ENCODE measurements around the gene CES1. TPM values are rescaled to one million over a fixed set of nuclear protein-coding genes. Genes with fewer than 3 reads are reported as not detected.

The CES1 gene
- polyA plus RNA-seq = 27.7 TPM
- long read RNA-seq, donor 1, partial matches to known transcripts = 0 of 3 reads
- long read RNA-seq, donor 1, other reads (novel, unspliced or antisense) = 0 of 3 reads
- long read RNA-seq, donor 2, partial matches to known transcripts = 0 of 1 reads
- long read RNA-seq, donor 2, other reads (novel, unspliced or antisense) = 0 of 1 reads
- long read RNA-seq, donor 3 = 0 reads
- long read RNA-seq, donor 4, partial matches to known transcripts = 0 of 1 reads
- long read RNA-seq, donor 4, other reads (novel, unspliced or antisense) = 0 of 1 reads
- long read RNA-seq, donor 5, partial matches to known transcripts = 0 of 3 reads
- long read RNA-seq, donor 5, other reads (novel, unspliced or antisense) = 0 of 3 reads
- long read RNA-seq, donor 6, partial matches to known transcripts = 0 of 3 reads
- long read RNA-seq, donor 6, other reads (novel, unspliced or antisense) = 0 of 3 reads
- long read RNA-seq, donor 7, partial matches to known transcripts = 0 of 3 reads
- long read RNA-seq, donor 7, other reads (novel, unspliced or antisense) = 0 of 3 reads
- long read RNA-seq, donor 8, partial matches to known transcripts = 6 of 12 reads
- long read RNA-seq, donor 8, other reads (novel, unspliced or antisense) = 0 of 12 reads
- long read RNA-seq, donor 9, partial matches to known transcripts = 0 of 3 reads
- long read RNA-seq, donor 9, other reads (novel, unspliced or antisense) = 0 of 3 reads
- long read RNA-seq, donor 10, partial matches to known transcripts = 0 of 7 reads
- long read RNA-seq, donor 10, other reads (novel, unspliced or antisense) = 0 of 7 reads
- long read RNA-seq, donor 11, partial matches to known transcripts = 0 of 4 reads
- long read RNA-seq, donor 11, other reads (novel, unspliced or antisense) = 0 of 4 reads

GRCh38 chr16:55832773-55833691 lies at the start of gene CES1:
CES1 (minus strand) TSS chr16:55833096; CDS start chr16:55833055, 41 bp downstream.
- no CpG with 5 or more reads among the region's 30 CpGs for WGBS (ENCODE audit: insufficient coverage, low lambda C conversion rate)
- peak; percentile 57 to 85 for DNase-seq
- Histone ChIP-seq H3K27me3 (ENCODE audit: control insufficient read depth, insufficient read depth, low read length) (no peaks in the 10 kb centered on the region), H3K4me1 (ENCODE audit: control insufficient read depth, insufficient read depth, low read length) (no peaks in the 10 kb centered on the region), H3K9me3 (ENCODE audit: control insufficient read depth, low read depth, low read length) (no peaks in the 10 kb centered on the region), H3K4me3 (ENCODE audit: low read length) (peak within 1 kb of the TSS; percentile 21), H3K36me3 (ENCODE audit: control insufficient read depth, insufficient read depth, low read length) (no peaks in the 10 kb centered on the region), H3K27ac (ENCODE audit: low read length) (no peak within 1 kb of the TSS)

- no peak for DNase-seq
- WGBS (ENCODE audit: insufficient coverage, low lambda C conversion rate) = no CpG with 5 or more reads among the region's 4 CpGs
Observed at GRCh38 chr16:55876854-55877253, 44.0 kb upstream of the CES1 start.

GRCh38 chr16:55875273-55875672 lies 42.4 kb upstream of the CES1 start, which contains the start of gene CES5A:
CES5A (minus strand) TSS chr16:55875373; CDS start chr16:55875221, 152 bp downstream.
- Histone ChIP-seq H3K9me3 (ENCODE audit: control insufficient read depth, low read depth, low read length) (no peaks in the 10 kb centered on the region), H3K4me3 (ENCODE audit: low read length) (no peak within 1 kb of the TSS), H3K27ac (ENCODE audit: low read length) (no peak within 1 kb of the TSS), H3K27me3 (ENCODE audit: control insufficient read depth, insufficient read depth, low read length) (no peaks in the 10 kb centered on the region), H3K4me1 (ENCODE audit: control insufficient read depth, insufficient read depth, low read length) (no peaks in the 10 kb centered on the region), H3K36me3 (ENCODE audit: control insufficient read depth, insufficient read depth, low read length) (no peaks in the 10 kb centered on the region)
- no peak for DNase-seq
- no CpG with 5 or more reads among the region's 2 CpGs for WGBS (ENCODE audit: insufficient coverage, low lambda C conversion rate)

More at GRCh38 chr16:55876854-55877253, 44.0 kb upstream of the CES1 start:
- Histone ChIP-seq H3K36me3 (ENCODE audit: control insufficient read depth, insufficient read depth, low read length) (no peaks in the 10 kb centered on the region), H3K27me3 (ENCODE audit: control insufficient read depth, insufficient read depth, low read length) (no peaks in the 10 kb centered on the region), H3K27ac (ENCODE audit: low read length) (no peak overlapping the region), H3K9me3 (ENCODE audit: control insufficient read depth, low read depth, low read length) (no peaks in the 10 kb centered on the region), H3K4me3 (ENCODE audit: low read length) (no peak overlapping the region), H3K4me1 (ENCODE audit: control insufficient read depth, insufficient read depth, low read length) (no peaks in the 10 kb centered on the region)

- Histone ChIP-seq H3K4me1 (ENCODE audit: control insufficient read depth, insufficient read depth, low read length) (no peaks in the 10 kb centered on the region), H3K27ac (ENCODE audit: low read length) (no peak overlapping the region), H3K36me3 (ENCODE audit: control insufficient read depth, insufficient read depth, low read length) (no peaks in the 10 kb centered on the region), H3K4me3 (ENCODE audit: low read length) (no peak overlapping the region), H3K9me3 (ENCODE audit: control insufficient read depth, low read depth, low read length) (no peaks in the 10 kb centered on the region), H3K27me3 (ENCODE audit: control insufficient read depth, insufficient read depth, low read length) (no peaks in the 10 kb centered on the region)
- DNase-seq = no peak
- WGBS (ENCODE audit: insufficient coverage, low lambda C conversion rate) = no CpG with 5 or more reads among the region's 5 CpGs
Observed at GRCh38 chr16:55873122-55873521, 40.2 kb upstream of the CES1 start.

- H3K27me3 ChIP-seq (ENCODE audit: control insufficient read depth, insufficient read depth, low read length) = no peaks in the 10 kb centered on the region
- no peaks in the 10 kb centered on the region for H3K9me3 ChIP-seq (ENCODE audit: control insufficient read depth, low read depth, low read length)
- DNase-seq = no peak
- no peak overlapping the region for H3K4me3 ChIP-seq (ENCODE audit: low read length)
- no peaks in the 10 kb centered on the region for H3K4me1 ChIP-seq (ENCODE audit: control insufficient read depth, insufficient read depth, low read length)
- no peaks in the 10 kb centered on the region for H3K36me3 ChIP-seq (ENCODE audit: control insufficient read depth, insufficient read depth, low read length)
- WGBS (ENCODE audit: insufficient coverage, low lambda C conversion rate) = 100% methylated on average over 1 of the region's 7 CpGs
- no peak overlapping the region for H3K27ac ChIP-seq (ENCODE audit: low read length)
Observed at GRCh38 chr16:55872130-55872529, 39.2 kb upstream of the CES1 start.

- DNase-seq = no peak
- no peaks in the 10 kb centered on the region for H3K36me3 ChIP-seq (ENCODE audit: control insufficient read depth, insufficient read depth, low read length)
- no peak overlapping the region for H3K27ac ChIP-seq (ENCODE audit: low read length)
- no peaks in the 10 kb centered on the region for H3K9me3 ChIP-seq (ENCODE audit: control insufficient read depth, low read depth, low read length)
- no peaks in the 10 kb centered on the region for H3K27me3 ChIP-seq (ENCODE audit: control insufficient read depth, insufficient read depth, low read length)
- no peak overlapping the region for H3K4me3 ChIP-seq (ENCODE audit: low read length)
- no CpG with 5 or more reads among the region's 10 CpGs for WGBS (ENCODE audit: insufficient coverage, low lambda C conversion rate)
- H3K4me1 ChIP-seq (ENCODE audit: control insufficient read depth, insufficient read depth, low read length) = no peaks in the 10 kb centered on the region
Observed at GRCh38 chr16:55871411-55872038, 38.6 kb upstream of the CES1 start.

GRCh38 chr16:55868980-55869379 lies 36.1 kb upstream of the CES1 start:
- Histone ChIP-seq H3K9me3 (ENCODE audit: control insufficient read depth, low read depth, low read length) (no peaks in the 10 kb centered on the region), H3K36me3 (ENCODE audit: control insufficient read depth, insufficient read depth, low read length) (no peaks in the 10 kb centered on the region), H3K27ac (ENCODE audit: low read length) (no peak overlapping the region), H3K4me3 (ENCODE audit: low read length) (no peak overlapping the region), H3K4me1 (ENCODE audit: control insufficient read depth, insufficient read depth, low read length) (no peaks in the 10 kb centered on the region), H3K27me3 (ENCODE audit: control insufficient read depth, insufficient read depth, low read length) (no peaks in the 10 kb centered on the region)
- no peak for DNase-seq
- WGBS (ENCODE audit: insufficient coverage, low lambda C conversion rate) = 100% methylated on average over 1 of the region's 7 CpGs

GRCh38 chr16:55868137-55868536 lies 35.2 kb upstream of the CES1 start:
- Histone ChIP-seq H3K27me3 (ENCODE audit: control insufficient read depth, insufficient read depth, low read length) (no peaks in the 10 kb centered on the region), H3K27ac (ENCODE audit: low read length) (no peak overlapping the region), H3K4me1 (ENCODE audit: control insufficient read depth, insufficient read depth, low read length) (no peaks in the 10 kb centered on the region), H3K9me3 (ENCODE audit: control insufficient read depth, low read depth, low read length) (no peaks in the 10 kb centered on the region), H3K4me3 (ENCODE audit: low read length) (no peak overlapping the region), H3K36me3 (ENCODE audit: control insufficient read depth, insufficient read depth, low read length) (no peaks in the 10 kb centered on the region)
- WGBS (ENCODE audit: insufficient coverage, low lambda C conversion rate) = no CpG with 5 or more reads among the region's 2 CpGs
- DNase-seq = no peak

GRCh38 chr16:55861288-55861687 lies 28.4 kb upstream of the CES1 start:
- WGBS (ENCODE audit: insufficient coverage, low lambda C conversion rate) = no CpG with 5 or more reads among the region's 4 CpGs
- Histone ChIP-seq H3K36me3 (ENCODE audit: control insufficient read depth, insufficient read depth, low read length) (no peaks in the 10 kb centered on the region), H3K27ac (ENCODE audit: low read length) (no peak overlapping the region), H3K4me3 (ENCODE audit: low read length) (no peak overlapping the region), H3K4me1 (ENCODE audit: control insufficient read depth, insufficient read depth, low read length) (no peaks in the 10 kb centered on the region), H3K9me3 (ENCODE audit: control insufficient read depth, low read depth, low read length) (no peaks in the 10 kb centered on the region), H3K27me3 (ENCODE audit: control insufficient read depth, insufficient read depth, low read length) (no peaks in the 10 kb centered on the region)
- no peak for DNase-seq

All from large intestine (tissue), 12 donors.